Vagina (tissue), 2 donors: ENCODE measurements around the gene SLC5A11. TPM values are rescaled to one million over a fixed set of nuclear protein-coding genes. Genes with fewer than 3 reads are reported as not detected.
"Not testable (repeated sequence)": the region's sequence is repeated elsewhere in the genome, so short reads cannot be mapped to it uniquely, and the experiment has no call there.

Experiments
- DNase-seq, 2 donors: peaks; one replicate each; pipeline ENCODE4 v3.0.0-alpha.2; 2017; ENCODE audit errors: extremely low spot score in 2 of 2
- H3K27ac ChIP-seq: fragments of 200-600 bp; sonication (generic); one replicate; pipeline ENCODE4 v1.5.1; 2019
- H3K27me3 ChIP-seq: fragments of 200-600 bp; sonication (generic); one replicate; pipeline ENCODE4 v1.5.1; 2019
- H3K36me3 ChIP-seq, 2 donors: fragments of 200-600 bp; sonication (generic); one replicate each; pipeline ENCODE4 v1.5.1; 2017 to 2019
- H3K4me1 ChIP-seq: fragments of 200-600 bp; sonication (generic); one replicate; pipeline ENCODE4 v1.5.1; 2019
- H3K4me3 ChIP-seq, 2 donors: fragments of 200-600 bp; sonication (generic); 1 replicate in 1 of 2; 2 replicates in 1 of 2; pipeline ENCODE4 v1.5.1; 2016 to 2019
- H3K9me3 ChIP-seq: fragments of 200-600 bp; sonication (generic); one replicate; pipeline ENCODE4 v1.5.1; 2019
- CTCF ChIP-seq, 3 experiments: fragments of 450-650 bp in 2 of 3; fragments of 200-600 bp in 1 of 3; sonication (generic) in 1 of 3; IDR thresholded peaks; one replicate each; pipeline ENCODE4 v1.5.1; 2017 to 2019; ENCODE audit warnings: antibody characterized with exemption in 3 of 3, mild to moderate bottlenecking in 2 of 3, moderate library complexity in 2 of 3
- POLR2A ChIP-seq, 2 donors: fragments of 450-650 bp; IDR thresholded peaks; one replicate each; pipeline ENCODE4 v1.6.1; 2017; ENCODE audit warnings: antibody characterized with exemption in 2 of 2, mild to moderate bottlenecking in 2 of 2, moderate library complexity in 2 of 2
- POLR2AphosphoS5 ChIP-seq, 2 donors: sonication (generic); formaldehyde crosslinking; IDR thresholded peaks; one replicate each; pipeline ENCODE4 v1.9.0; 2017; ENCODE audit warnings: antibody characterized with exemption in 2 of 2, mild to moderate bottlenecking in 2 of 2, low read depth in 1 of 2; ENCODE audit not compliant: insufficient read depth in 1 of 2
- intact Hi-C: fragments of 100-400 bp; cut with DNase I; formaldehyde crosslinking; loops from one replicate; pipeline ENCODE4 v1.15.1; 2023
- total RNA-seq: library from RNA; depleted of rRNA; stranded (reverse); fragments of >200 nt; gene quantifications from one replicate; pipeline ENCODE4 v1.2.3, GENCODE V29; 2016

The SLC5A11 gene
- total RNA-seq, 1 donor from 2014 or later: not detected

GRCh38 chr16:24841291-24841690 lies 4.5 kb upstream of the SLC5A11 start:
- Histone ChIP-seq H3K27ac (no peak overlapping the region), H3K36me3 (no peaks in the 10 kb centered on the region), H3K27me3 (no peaks in the 10 kb centered on the region), H3K4me1 (peaks cover 6% of the 10 kb centered on the region), H3K4me3 (no peak overlapping the region), H3K9me3 (no peaks in the 10 kb centered on the region)
- intact Hi-C loops: no loop called here
- TF ChIP-seq CTCF (IDR thresholded peaks at IDR 0.05) (no peak), POLR2A (IDR thresholded peaks at IDR 0.05) (no peak), POLR2AphosphoS5 (IDR thresholded peaks at IDR 0.05; ENCODE audit: insufficient read depth in 1 of 2, low read depth in 1 of 2) (no peak)
- DNase-seq: no peak

- intact Hi-C loops: no loop called here
- TF ChIP-seq POLR2AphosphoS5 (IDR thresholded peaks at IDR 0.05; ENCODE audit: insufficient read depth in 1 of 2, low read depth in 1 of 2) (no peak), POLR2A (IDR thresholded peaks at IDR 0.05) (no peak), CTCF (IDR thresholded peaks at IDR 0.05) (no peak)
- Histone ChIP-seq H3K4me1 (peaks cover 1% of the 10 kb centered on the region), H3K36me3 (no peaks in the 10 kb centered on the region), H3K27ac (no peak overlapping the region), H3K4me3 (no peak overlapping the region), H3K27me3 (no peaks in the 10 kb centered on the region), H3K9me3 (no peaks in the 10 kb centered on the region)
- peak in 1 of 2 donors; percentile 69 for DNase-seq
Observed at GRCh38 chr16:24844101-24845030, 1.4 kb upstream of the SLC5A11 start.

DNA sequence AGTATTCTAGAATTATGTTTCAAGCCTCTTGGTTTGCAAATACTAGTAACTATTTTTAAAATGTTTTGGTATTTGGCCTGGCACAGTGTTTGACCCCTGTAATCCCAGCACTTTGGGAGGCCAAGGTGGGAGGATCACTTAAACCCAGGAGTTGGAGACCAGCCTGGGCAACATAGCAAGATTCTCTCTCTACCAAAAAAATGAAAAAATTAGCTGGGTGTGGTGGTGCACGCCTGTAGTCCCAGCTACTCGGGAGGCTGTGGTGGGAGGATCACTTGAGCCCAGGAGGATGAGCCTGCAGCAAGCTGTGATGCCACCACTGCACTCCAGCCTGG lies 765 bp upstream of the SLC5A11 start:
- H3K27ac ChIP-seq, H3K4me3 ChIP-seq, H3K27me3 ChIP-seq, H3K9me3 ChIP-seq, DNase-seq, H3K36me3 ChIP-seq, H3K4me1 ChIP-seq, intact Hi-C loops: not testable (repeated sequence)

- intact Hi-C loops: no loop called here
- peak in 1 of 2 donors; percentile 77 for DNase-seq
- no peaks in the 10 kb centered on the region for H3K4me1 ChIP-seq
- no peaks in the 10 kb centered on the region for H3K36me3 ChIP-seq
- no peaks in the 10 kb centered on the region for H3K9me3 ChIP-seq
- no peak overlapping the region for H3K4me3 ChIP-seq
- no peaks in the 10 kb centered on the region for H3K27me3 ChIP-seq
- TF ChIP-seq POLR2A (IDR thresholded peaks at IDR 0.05) (no peak), CTCF (IDR thresholded peaks at IDR 0.05) (no peak), POLR2AphosphoS5 (IDR thresholded peaks at IDR 0.05; ENCODE audit: insufficient read depth in 1 of 2, low read depth in 1 of 2) (no peak)
- H3K27ac ChIP-seq: no peak overlapping the region
Observed at GRCh38 chr16:24846548-24847357, 990 bp downstream of the SLC5A11 start.

- no peaks in the 10 kb centered on the region for H3K36me3 ChIP-seq
- TF ChIP-seq CTCF (IDR thresholded peaks at IDR 0.05) (no peak), POLR2A (IDR thresholded peaks at IDR 0.05) (no peak), POLR2AphosphoS5 (IDR thresholded peaks at IDR 0.05; ENCODE audit: insufficient read depth in 1 of 2, low read depth in 1 of 2) (no peak)
- H3K4me1 ChIP-seq: no peaks in the 10 kb centered on the region
- peak in 1 of 2 donors; percentile 29 for DNase-seq
- H3K4me3 ChIP-seq: no peak overlapping the region
- intact Hi-C loops: no loop called here
- no peaks in the 10 kb centered on the region for H3K27me3 ChIP-seq
- H3K27ac ChIP-seq: no peak overlapping the region
- no peaks in the 10 kb centered on the region for H3K9me3 ChIP-seq
Observed at GRCh38 chr16:24847358-24847664, 1.5 kb downstream of the SLC5A11 start.
